Upper lobe of right lung (tissue), 1 donor: Measurements from ENCODE around the gene MGAT1. TPM values are rescaled to one million over a fixed set of nuclear protein-coding genes. Genes with fewer than 3 reads are reported as not detected.

Source experiments
- ATAC-seq: fragments of 200-7000 bp; cut with Tn5 transposase; one replicate; pipeline ENCODE4 v1.9.1; 2020; ENCODE audit warnings: mild to moderate bottlenecking, moderate library complexity
- DNase-seq: peaks from one replicate; pipeline ENCODE4 v3.0.0-alpha.2; 2020
- H3K27ac ChIP-seq: fragments of 200-600 bp; one replicate; pipeline ENCODE4 v1.8.0; 2022
- H3K27me3 ChIP-seq: fragments of 200-600 bp; one replicate; pipeline ENCODE4 v1.8.0; 2022; ENCODE audit warnings: mild to moderate bottlenecking
- H3K36me3 ChIP-seq: fragments of 200-600 bp; one replicate; pipeline ENCODE4 v1.8.0; 2022
- H3K4me1 ChIP-seq: fragments of 200-600 bp; one replicate; pipeline ENCODE4 v1.8.0; 2022
- H3K4me3 ChIP-seq: fragments of 200-600 bp; one replicate; pipeline ENCODE4 v1.8.0; 2022; ENCODE audit warnings: mild to moderate bottlenecking
- H3K9me3 ChIP-seq: fragments of 200-600 bp; one replicate; pipeline ENCODE4 v1.8.0; 2022
- CTCF ChIP-seq: fragments of 200-600 bp; IDR thresholded peaks from one replicate; pipeline ENCODE4 v1.8.0; 2022; ENCODE audit warnings: antibody characterized with exemption
- intact Hi-C: fragments of 100-400 bp; cut with DNase I; formaldehyde crosslinking; loops from one replicate; pipeline ENCODE4 v1.11.0; 2022
- total RNA-seq: library from RNA; stranded (reverse); fragmentation: NEBNext Ultra II Directional; extraction: Animal tissue kit (Norgen Biotek cat#: 25700); gene quantifications from one replicate; pipeline ENCODE4 v1.2.1, GENCODE V29; 2021
- donor health status: DM: no; HTN: yes; CAD: no; lungs with severe emphysema.

Gene MGAT1
- total RNA-seq, 1 donor from 2014 or later: 216 TPM

GRCh38 chr5:180815293-180815917 is 12.8 kb upstream of the MGAT1 start:
- intact Hi-C loops: no loop called here
- DNase-seq: peak; percentile 40
- peak overlapping the region; percentile 64 for H3K4me3 ChIP-seq
- H3K9me3 ChIP-seq: no peaks in the 10 kb centered on the region
- peaks cover 45% of the 10 kb centered on the region for H3K4me1 ChIP-seq
- H3K36me3 ChIP-seq: no peaks in the 10 kb centered on the region
- TF ChIP-seq CTCF: no peak
- peak overlapping the region; percentile 97 for H3K27ac ChIP-seq
- ATAC-seq: peak; percentile 48
- no peaks in the 10 kb centered on the region for H3K27me3 ChIP-seq

GRCh38 chr5:180813420-180813819 is 10.8 kb upstream of the MGAT1 start:
- H3K4me3 ChIP-seq: peak overlapping the region; percentile 64
- no peaks in the 10 kb centered on the region for H3K36me3 ChIP-seq
- peak; percentile 42 for DNase-seq
- H3K9me3 ChIP-seq: no peaks in the 10 kb centered on the region
- peaks cover 47% of the 10 kb centered on the region for H3K4me1 ChIP-seq
- H3K27ac ChIP-seq: peak overlapping the region; percentile 97
- TF ChIP-seq CTCF: no peak
- intact Hi-C loops: no loop called here
- no peaks in the 10 kb centered on the region for H3K27me3 ChIP-seq
- ATAC-seq: no peak

GRCh38 chr5:180811623-180812124 is 9.1 kb upstream of the MGAT1 start:
- ATAC-seq (no peak), DNase-seq (peak; percentile 60)
- intact Hi-C loops: no loop called here
- peak overlapping the region; percentile 97 for H3K27ac ChIP-seq
- H3K36me3 ChIP-seq: no peaks in the 10 kb centered on the region
- TF ChIP-seq CTCF: no peak
- H3K4me1 ChIP-seq: peaks cover 47% of the 10 kb centered on the region
- no peaks in the 10 kb centered on the region for H3K27me3 ChIP-seq
- H3K9me3 ChIP-seq: no peaks in the 10 kb centered on the region
- H3K4me3 ChIP-seq: peak overlapping the region; percentile 64

- ATAC-seq: no peak
- H3K4me1 ChIP-seq: peaks cover 47% of the 10 kb centered on the region
- DNase-seq: no peak
Observed at GRCh38 chr5:180810959-180811622, 8.5 kb upstream of the MGAT1 start.

GRCh38 chr5:180810210-180810958 is 7.8 kb upstream of the MGAT1 start:
- DNase-seq: peak; percentile 98
- peaks cover 52% of the 10 kb centered on the region for H3K4me1 ChIP-seq
- H3K36me3 ChIP-seq: no peaks in the 10 kb centered on the region
- intact Hi-C loops: no loop called here
- no peaks in the 10 kb centered on the region for H3K9me3 ChIP-seq
- peak overlapping the region; percentile 64 for H3K4me3 ChIP-seq
- no peaks in the 10 kb centered on the region for H3K27me3 ChIP-seq
- peak overlapping the region; percentile 97 for H3K27ac ChIP-seq
- TF ChIP-seq CTCF: no peak
- peak; percentile 92 for ATAC-seq

More at GRCh38 chr5:180810959-180811622, 8.5 kb upstream of the MGAT1 start:
- peak overlapping the region; percentile 64 for H3K4me3 ChIP-seq
- H3K36me3 ChIP-seq: no peaks in the 10 kb centered on the region
- peak overlapping the region; percentile 97 for H3K27ac ChIP-seq
- intact Hi-C loops: no loop called here
- no peaks in the 10 kb centered on the region for H3K27me3 ChIP-seq
- no peak for TF ChIP-seq CTCF
- H3K9me3 ChIP-seq: no peaks in the 10 kb centered on the region
